A549 (cell line): Measurements from ENCODE around the gene MAPKAP1.

Experiments
- CEBPB ChIP-seq, 2 experiments: fragments of >200 bp in 1 of 2; sonication (Bioruptor Twin) in 1 of 2; formaldehyde crosslinking in 1 of 2; IDR thresholded peaks; 2 replicates each; pipeline ENCODE4 v1.6.1; 2012 to 2016
- POLR2A ChIP-seq: IDR thresholded peaks from 2 replicates; pipeline ENCODE4 v1.6.1; 2012; ENCODE audit warnings: mild to moderate bottlenecking, low read length
- RNF2 ChIP-seq: fragments of 200-600 bp; sonication (generic); IDR thresholded peaks from 2 replicates; pipeline ENCODE4 v1.6.1; 2016; ENCODE audit warnings: low read depth, mild to moderate bottlenecking, antibody characterized with exemption, moderate library complexity, borderline replicate concordance
- SMC3 ChIP-seq: fragments of >200 bp; sonication (Bioruptor Twin); formaldehyde crosslinking; IDR thresholded peaks from 3 replicates; pipeline ENCODE4 v1.6.1; 2018; ENCODE audit warnings: inconsistent platforms
- ZSCAN20 ChIP-seq: fragments of 250-450 bp; sonication (Bioruptor Pico); IDR thresholded peaks from 2 replicates; pipeline ENCODE4 v1.8.0; 2022; ENCODE audit warnings: mild to moderate bottlenecking, moderate library complexity
- TF ChIP-seq, protein P1 (sequence below): fragments of >200 bp; sonication (Bioruptor Twin); formaldehyde crosslinking; IDR thresholded peaks from 3 replicates; pipeline ENCODE4 v1.5.1; 2016
- TF ChIP-seq, protein P2 (sequence below): IDR thresholded peaks from 2 replicates; pipeline ENCODE4 v1.6.1; 2012
- TF ChIP-seq, protein P3 (sequence below): fragments of 150-350 bp; IDR thresholded peaks from 2 replicates; pipeline ENCODE4 v1.6.1; 2014; ENCODE audit warnings: low read depth, mild to moderate bottlenecking, low read length

DNA sequence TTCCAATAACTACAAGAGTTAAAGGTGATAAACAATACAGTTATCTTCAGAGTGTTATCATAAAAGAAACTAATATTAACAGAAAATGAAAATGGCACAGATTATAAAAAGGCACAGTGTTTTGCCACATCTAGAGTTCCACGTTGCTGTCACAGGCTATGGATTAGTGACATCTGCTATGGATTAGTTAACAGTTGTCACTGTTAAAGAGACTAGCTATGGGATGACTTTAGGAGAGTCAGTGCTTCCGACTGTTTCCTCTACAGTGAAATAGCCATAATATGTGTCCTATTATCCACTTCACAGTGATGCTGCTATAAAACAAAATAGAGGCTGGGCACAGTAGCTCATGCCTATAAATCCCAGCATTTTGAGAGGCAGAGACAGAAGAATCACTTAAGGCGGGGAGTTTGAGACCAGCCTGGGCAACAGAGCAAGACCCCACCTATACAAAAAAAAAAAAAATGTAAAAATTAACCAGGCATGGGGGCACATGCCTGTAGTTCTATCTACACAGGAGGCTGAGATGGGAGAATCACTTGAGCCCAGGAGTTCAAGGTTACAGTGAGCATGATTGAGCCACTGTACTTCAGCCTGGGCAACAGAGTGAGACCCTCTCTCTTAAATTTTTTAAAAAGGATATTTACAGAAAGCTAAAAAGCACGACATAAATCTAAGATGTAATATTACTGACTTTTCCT, 19.7 kb downstream of the MAPKAP1 start:
- TF ChIP-seq, protein P1, sequence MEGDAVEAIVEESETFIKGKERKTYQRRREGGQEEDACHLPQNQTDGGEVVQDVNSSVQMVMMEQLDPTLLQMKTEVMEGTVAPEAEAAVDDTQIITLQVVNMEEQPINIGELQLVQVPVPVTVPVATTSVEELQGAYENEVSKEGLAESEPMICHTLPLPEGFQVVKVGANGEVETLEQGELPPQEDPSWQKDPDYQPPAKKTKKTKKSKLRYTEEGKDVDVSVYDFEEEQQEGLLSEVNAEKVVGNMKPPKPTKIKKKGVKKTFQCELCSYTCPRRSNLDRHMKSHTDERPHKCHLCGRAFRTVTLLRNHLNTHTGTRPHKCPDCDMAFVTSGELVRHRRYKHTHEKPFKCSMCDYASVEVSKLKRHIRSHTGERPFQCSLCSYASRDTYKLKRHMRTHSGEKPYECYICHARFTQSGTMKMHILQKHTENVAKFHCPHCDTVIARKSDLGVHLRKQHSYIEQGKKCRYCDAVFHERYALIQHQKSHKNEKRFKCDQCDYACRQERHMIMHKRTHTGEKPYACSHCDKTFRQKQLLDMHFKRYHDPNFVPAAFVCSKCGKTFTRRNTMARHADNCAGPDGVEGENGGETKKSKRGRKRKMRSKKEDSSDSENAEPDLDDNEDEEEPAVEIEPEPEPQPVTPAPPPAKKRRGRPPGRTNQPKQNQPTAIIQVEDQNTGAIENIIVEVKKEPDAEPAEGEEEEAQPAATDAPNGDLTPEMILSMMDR, result no peak
- TF ChIP-seq, protein P2, sequence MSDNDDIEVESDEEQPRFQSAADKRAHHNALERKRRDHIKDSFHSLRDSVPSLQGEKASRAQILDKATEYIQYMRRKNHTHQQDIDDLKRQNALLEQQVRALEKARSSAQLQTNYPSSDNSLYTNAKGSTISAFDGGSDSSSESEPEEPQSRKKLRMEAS, result no peak
- TF ChIP-seq SMC3, result no peak
- TF ChIP-seq ZSCAN20 (CRISPR knock-in tag), result no peak
- no peak for TF ChIP-seq CEBPB (IDR thresholded peaks at IDR 0.05)
- TF ChIP-seq POLR2A, result no peak
- TF ChIP-seq RNF2, result no peak
- TF ChIP-seq, protein P3, sequence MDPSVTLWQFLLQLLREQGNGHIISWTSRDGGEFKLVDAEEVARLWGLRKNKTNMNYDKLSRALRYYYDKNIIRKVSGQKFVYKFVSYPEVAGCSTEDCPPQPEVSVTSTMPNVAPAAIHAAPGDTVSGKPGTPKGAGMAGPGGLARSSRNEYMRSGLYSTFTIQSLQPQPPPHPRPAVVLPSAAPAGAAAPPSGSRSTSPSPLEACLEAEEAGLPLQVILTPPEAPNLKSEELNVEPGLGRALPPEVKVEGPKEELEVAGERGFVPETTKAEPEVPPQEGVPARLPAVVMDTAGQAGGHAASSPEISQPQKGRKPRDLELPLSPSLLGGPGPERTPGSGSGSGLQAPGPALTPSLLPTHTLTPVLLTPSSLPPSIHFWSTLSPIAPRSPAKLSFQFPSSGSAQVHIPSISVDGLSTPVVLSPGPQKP, result no peak
